Hepatocyte (in vitro differentiated cells): ENCODE measurements around the gene TNS3. TPM values are rescaled to one million over a fixed set of nuclear protein-coding genes. Genes with fewer than 3 reads are reported as not detected.

Source experiments
- DNase-seq: peaks from one replicate; pipeline ENCODE4 v3.0.0-alpha.2; 2016; ENCODE audit warnings: low spot score
- H2AFZ ChIP-seq: fragments of 200-600 bp; sonication (generic); 2 replicates; pipeline ENCODE4 v1.6.0; 2016; ENCODE audit warnings: antibody characterized with exemption, mild to moderate bottlenecking
- H3K27ac ChIP-seq: fragments of 200-600 bp; sonication (generic); 2 replicates; pipeline ENCODE4 v1.5.1; 2016; ENCODE audit warnings: mild to moderate bottlenecking
- H3K27me3 ChIP-seq: fragments of 200-600 bp; sonication (generic); 2 replicates; pipeline ENCODE4 v1.6.1; 2016
- H3K36me3 ChIP-seq: fragments of 200-600 bp; sonication (generic); replicated peaks from 2 replicates; pipeline ENCODE4 v1.5.1; 2016; ENCODE audit warnings: low read depth; ENCODE audit not compliant: insufficient read depth
- H3K4me1 ChIP-seq: fragments of 200-600 bp; sonication (generic); 2 replicates; pipeline ENCODE4 v1.5.1; 2016; ENCODE audit warnings: mild to moderate bottlenecking, moderate library complexity; ENCODE audit not compliant: insufficient read depth
- H3K4me2 ChIP-seq: fragments of 200-600 bp; sonication (generic); 2 replicates; pipeline ENCODE4 v1.6.0; 2016
- H3K4me3 ChIP-seq: fragments of 200-600 bp; sonication (generic); 2 replicates; pipeline ENCODE4 v1.5.1; 2016; ENCODE audit warnings: mild to moderate bottlenecking
- H3K79me2 ChIP-seq: fragments of 200-600 bp; sonication (generic); 2 replicates; pipeline ENCODE4 v1.6.0; 2017; ENCODE audit warnings: mild to moderate bottlenecking
- H3K9me2 ChIP-seq: fragments of 200-600 bp; sonication (generic); replicated peaks from 2 replicates; pipeline ENCODE4 v1.6.0; 2017; ENCODE audit warnings: mild to moderate bottlenecking; ENCODE audit not compliant: insufficient read depth
- H3K9me3 ChIP-seq: fragments of 200-600 bp; sonication (generic); 2 replicates; pipeline ENCODE4 v1.5.1; 2016; ENCODE audit warnings: low read depth, mild to moderate bottlenecking
- H4K20me1 ChIP-seq: fragments of 200-600 bp; sonication (generic); 2 replicates; pipeline ENCODE4 v1.6.0; 2016; ENCODE audit warnings: mild to moderate bottlenecking; ENCODE audit not compliant: insufficient read depth, poor library complexity, severe bottlenecking
- EZH2 ChIP-seq: fragments of 200-600 bp; sonication (generic); IDR thresholded peaks from 2 replicates; pipeline ENCODE4 v1.6.1; 2016; ENCODE audit warnings: antibody characterized with exemption, mild to moderate bottlenecking, borderline replicate concordance
- EZH2phosphoT487 ChIP-seq: fragments of 200-600 bp; sonication (generic); IDR thresholded peaks from one replicate; pipeline ENCODE4 v1.6.1; 2018; ENCODE audit warnings: antibody characterized with exemption, mild to moderate bottlenecking, low read depth, moderate library complexity; ENCODE audit not compliant: unreplicated experiment, severe bottlenecking
- WGBS: methylation state at CpG from one replicate; pipeline ENCODE4 v1.1.6; 2016; ENCODE audit warnings: low lambda C conversion rate; ENCODE audit errors: missing lambda C conversion rate; 5-methylcytosine and 5-hydroxymethylcytosine counted together
- polyA plus RNA-seq: library from polyadenylated mRNA; unstranded; fragments of >200 nt; fragmentation: Nextera tagmentation; extraction: Ambion mirVana; gene quantifications from 2 replicates; pipeline ENCODE4 v1.2.1, GENCODE V29; 2016
- total RNA-seq: library from RNA; depleted of rRNA; stranded (reverse); fragments of >200 nt; gene quantifications from 2 replicates; pipeline ENCODE4 v1.2.3, GENCODE V29; 2014
- TF ChIP-seq, protein P1 (sequence below): fragments of 200-600 bp; sonication (generic); IDR thresholded peaks from 2 replicates; pipeline ENCODE4 v1.5.1; 2016; ENCODE audit warnings: antibody characterized with exemption, mild to moderate bottlenecking; ENCODE audit not compliant: poor library complexity

Gene TNS3
- total and polyA plus RNA-seq, 2 experiments from 2014 or later = 30.0 to 73.3 TPM

DNA sequence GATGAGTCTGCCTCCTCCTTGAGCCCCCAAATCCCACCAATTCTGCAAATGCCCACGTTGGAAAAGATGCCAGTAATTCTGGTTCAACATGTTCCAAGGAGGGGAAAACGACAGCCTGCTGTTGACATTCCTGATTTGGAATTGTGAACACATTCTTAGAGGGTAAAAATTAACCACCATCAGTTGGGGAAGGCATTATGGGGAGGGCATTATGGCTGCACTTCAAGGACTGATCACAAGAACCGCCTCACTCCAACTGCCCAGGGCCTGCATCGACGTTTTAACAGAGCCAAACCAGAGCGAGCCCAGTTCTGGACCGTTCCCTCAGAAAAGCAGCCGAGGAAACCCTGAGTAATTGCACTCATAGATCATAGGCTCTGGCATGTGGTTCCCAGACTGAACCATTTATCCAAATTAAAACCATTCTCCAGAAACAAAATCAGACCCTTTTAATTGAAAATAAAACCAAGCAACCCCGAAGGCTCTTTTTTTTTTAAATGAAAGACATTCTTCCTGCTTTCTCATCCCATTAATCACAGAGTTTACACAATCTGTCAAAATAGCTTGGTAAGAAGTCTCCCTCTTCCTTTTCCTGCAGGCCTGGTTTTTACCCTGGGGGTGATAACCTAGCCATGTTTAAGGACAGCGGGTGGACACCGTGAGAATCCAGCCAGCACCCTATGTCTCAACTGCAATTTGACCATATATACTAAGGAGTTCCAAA is 8.0 kb downstream of the TNS3 start:
- Histone ChIP-seq H3K9me3 (no peaks in the 10 kb centered on the region), H3K27me3 (no peaks in the 10 kb centered on the region), H4K20me1 (no peaks in the 10 kb centered on the region), H3K4me2 (peak overlapping the region; percentile 64), H3K4me3 (no peak overlapping the region), H3K9me2 (no peaks in the 10 kb centered on the region), H3K27ac (peak overlapping the region; percentile 100), H3K36me3 (no peaks in the 10 kb centered on the region), H2AFZ (no peak overlapping the region), H3K79me2 (peaks cover 77% of the 10 kb centered on the region), H3K4me1 (peaks cover 88% of the 10 kb centered on the region)
- 6% methylated on average over 11 of the region's 11 CpGs for WGBS
- TF ChIP-seq, protein P1, sequence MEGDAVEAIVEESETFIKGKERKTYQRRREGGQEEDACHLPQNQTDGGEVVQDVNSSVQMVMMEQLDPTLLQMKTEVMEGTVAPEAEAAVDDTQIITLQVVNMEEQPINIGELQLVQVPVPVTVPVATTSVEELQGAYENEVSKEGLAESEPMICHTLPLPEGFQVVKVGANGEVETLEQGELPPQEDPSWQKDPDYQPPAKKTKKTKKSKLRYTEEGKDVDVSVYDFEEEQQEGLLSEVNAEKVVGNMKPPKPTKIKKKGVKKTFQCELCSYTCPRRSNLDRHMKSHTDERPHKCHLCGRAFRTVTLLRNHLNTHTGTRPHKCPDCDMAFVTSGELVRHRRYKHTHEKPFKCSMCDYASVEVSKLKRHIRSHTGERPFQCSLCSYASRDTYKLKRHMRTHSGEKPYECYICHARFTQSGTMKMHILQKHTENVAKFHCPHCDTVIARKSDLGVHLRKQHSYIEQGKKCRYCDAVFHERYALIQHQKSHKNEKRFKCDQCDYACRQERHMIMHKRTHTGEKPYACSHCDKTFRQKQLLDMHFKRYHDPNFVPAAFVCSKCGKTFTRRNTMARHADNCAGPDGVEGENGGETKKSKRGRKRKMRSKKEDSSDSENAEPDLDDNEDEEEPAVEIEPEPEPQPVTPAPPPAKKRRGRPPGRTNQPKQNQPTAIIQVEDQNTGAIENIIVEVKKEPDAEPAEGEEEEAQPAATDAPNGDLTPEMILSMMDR = no peak
- no peak for TF ChIP-seq EZH2phosphoT487
- TF ChIP-seq EZH2 = no peak
- peak; percentile 69 for DNase-seq

DNA sequence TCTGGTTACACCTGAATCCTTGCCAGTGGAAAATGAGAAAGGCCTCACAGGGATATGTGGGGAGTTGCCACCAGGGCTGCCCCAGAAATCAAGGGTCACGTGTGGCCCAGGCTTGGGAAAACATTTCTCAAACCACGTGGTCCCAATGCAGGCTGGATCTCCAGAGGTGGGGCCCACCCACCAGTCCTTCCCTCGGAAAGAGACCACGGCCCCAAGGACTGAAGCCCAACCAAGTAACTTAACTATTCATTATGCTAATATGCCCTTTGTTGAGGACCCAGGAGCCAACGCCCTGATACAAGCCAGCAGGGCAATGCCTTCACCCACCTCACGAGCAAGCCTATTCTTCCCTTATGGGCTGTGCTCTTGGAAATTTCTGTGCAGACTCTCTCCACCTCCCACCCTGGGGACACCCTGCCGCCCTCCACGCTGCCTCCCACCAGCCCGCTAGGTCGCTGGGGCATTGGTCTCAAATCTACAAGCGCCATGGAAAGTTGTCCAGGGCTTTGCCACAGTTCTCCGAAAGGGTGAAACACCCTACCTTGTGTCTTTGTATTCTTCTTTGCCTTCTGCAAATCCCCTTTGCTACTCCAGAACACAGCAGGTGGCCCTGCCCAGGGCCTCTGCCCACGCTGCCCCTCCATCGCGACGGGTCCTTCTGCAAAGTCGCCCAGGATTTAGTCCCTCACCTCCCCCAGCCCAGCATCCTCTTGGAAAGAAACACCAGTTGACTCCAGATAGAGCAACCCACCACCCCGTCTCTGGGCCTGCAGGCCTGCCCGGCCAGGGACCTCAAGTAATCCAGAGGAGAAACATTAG is 8.8 kb downstream of the TNS3 start:
- no peak for DNase-seq
- H4K20me1 ChIP-seq = no peaks in the 10 kb centered on the region
- TF ChIP-seq EZH2 (no peak), EZH2phosphoT487 (no peak)
- TF ChIP-seq, protein P1 = no peak
- no peaks in the 10 kb centered on the region for H3K36me3 ChIP-seq
- no peak overlapping the region for H3K4me3 ChIP-seq
- H3K79me2 ChIP-seq = peaks cover 78% of the 10 kb centered on the region
- WGBS = 59% methylated on average over 19 of the region's 19 CpGs
- H3K4me1 ChIP-seq = peaks cover 80% of the 10 kb centered on the region
- peak overlapping the region; percentile 100 for H3K27ac ChIP-seq
- H3K9me3 ChIP-seq = no peaks in the 10 kb centered on the region
- peak overlapping the region; percentile 64 for H3K4me2 ChIP-seq
- H2AFZ ChIP-seq = no peak overlapping the region
- H3K9me2 ChIP-seq = no peaks in the 10 kb centered on the region
- no peaks in the 10 kb centered on the region for H3K27me3 ChIP-seq

DNA sequence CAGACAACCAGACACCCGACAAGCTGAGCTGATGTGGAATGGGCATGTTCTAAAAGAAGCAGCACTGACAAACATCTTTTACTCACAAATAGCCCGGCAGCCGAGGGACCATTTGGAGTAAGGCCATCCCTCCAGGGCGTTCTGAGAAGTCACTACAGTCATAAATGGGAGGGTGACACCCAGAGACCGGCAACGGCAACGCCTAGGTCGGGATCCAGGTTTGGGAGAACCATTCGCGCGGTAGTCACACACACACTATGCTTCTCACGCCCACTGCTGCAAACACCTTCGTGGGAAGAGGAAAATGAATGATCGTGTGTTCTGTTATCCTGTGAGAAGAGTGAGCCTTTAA is 9.8 kb downstream of the TNS3 start:
- H2AFZ ChIP-seq = no peak overlapping the region
- no peaks in the 10 kb centered on the region for H4K20me1 ChIP-seq
- no peak overlapping the region for H3K4me3 ChIP-seq
- peaks cover 73% of the 10 kb centered on the region for H3K4me1 ChIP-seq
- TF ChIP-seq, protein P1 = no peak
- TF ChIP-seq EZH2phosphoT487 (no peak), EZH2 (no peak)
- peak overlapping the region; percentile 64 for H3K4me2 ChIP-seq
- peaks cover 78% of the 10 kb centered on the region for H3K79me2 ChIP-seq
- H3K9me2 ChIP-seq = no peaks in the 10 kb centered on the region
- WGBS = 68% methylated on average over 14 of the region's 14 CpGs
- peak overlapping the region; percentile 100 for H3K27ac ChIP-seq
- H3K36me3 ChIP-seq = no peaks in the 10 kb centered on the region
- no peaks in the 10 kb centered on the region for H3K9me3 ChIP-seq
- no peak for DNase-seq
- H3K27me3 ChIP-seq = no peaks in the 10 kb centered on the region
